AG04450 (cell line): ENCODE results near the gene SLC35G3. TPM values are rescaled to one million over a fixed set of nuclear protein-coding genes. Genes with fewer than 3 reads are reported as not detected.
"Not testable (repeated sequence)": the region's sequence is repeated elsewhere in the genome, so short reads cannot be mapped to it uniquely, and the experiment has no call there.

Experiments used
- CTCF ChIA-PET: fragments of 300-600, 350-600 bp; formaldehyde crosslinking; extraction: SDS; loops from one replicate; lab custom pipeline; 2022; ENCODE audit warnings: antibody characterized with exemption, inconsistent platforms; lab: Charles Lee
- POLR2A ChIA-PET: fragments of 350-600 bp; formaldehyde crosslinking; extraction: SDS; loops from one replicate; lab custom pipeline; 2021; ENCODE audit warnings: antibody characterized with exemption, inconsistent platforms; lab: Yijun Ruan, JAX
- DNase-seq: peaks from one replicate; pipeline ENCODE4 v3.0.0-alpha.2; 2011; ENCODE audit warnings: low read depth, low spot score
- H3K27ac ChIP-seq: one replicate; pipeline ENCODE4 v1.5.1; 2012; ENCODE audit warnings: low read depth, low read length, control low read depth
- H3K27me3 ChIP-seq: one replicate; pipeline ENCODE4 v1.6.0; 2012; ENCODE audit warnings: low read length; ENCODE audit not compliant: control insufficient read depth, insufficient read depth
- H3K4me3 ChIP-seq: 2 replicates; pipeline ENCODE4 v1.5.1; 2011; ENCODE audit warnings: mild to moderate bottlenecking, low read depth, low read length, control low read depth
- H3K9me3 ChIP-seq: 2 replicates; pipeline ENCODE4 v1.5.1; 2012; ENCODE audit warnings: low read length; ENCODE audit not compliant: control insufficient read depth, insufficient read depth
- polyA plus RNA-seq: library from polyadenylated mRNA; depleted of rRNA; stranded (reverse); fragments of >200 nt; gene quantifications from 2 replicates; pipeline ENCODE4 v1.2.3, GENCODE V29; 2011
- TF ChIP-seq, protein P1 (sequence below): IDR thresholded peaks from 2 replicates; pipeline ENCODE4 v1.5.1; 2011; ENCODE audit warnings: low read depth, low read length, control low read depth, inconsistent platforms

The SLC35G3 gene
- polyA plus RNA-seq, 1 experiment = not detected

DNA sequence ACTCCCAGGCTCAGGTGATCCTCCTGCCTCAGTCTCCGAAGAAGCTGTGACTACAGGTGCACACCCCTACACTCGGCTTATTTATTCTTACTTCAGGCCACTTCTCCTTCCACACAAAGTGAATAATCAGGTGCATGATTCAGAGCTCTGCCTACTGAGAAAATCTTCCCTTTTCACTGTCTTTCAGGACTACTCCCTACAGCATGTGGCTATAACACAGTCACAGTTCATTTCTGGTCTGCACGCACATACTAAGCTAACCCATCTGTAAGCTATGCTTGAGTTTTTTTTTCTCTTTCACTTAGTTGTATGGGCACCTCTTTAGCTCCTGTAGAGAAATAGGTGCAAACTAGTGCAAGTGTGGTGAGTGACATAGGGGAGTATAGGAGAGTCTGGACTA is 41.1 kb upstream of the SLC35G3 start:
- no peak for DNase-seq
- H3K9me3 ChIP-seq = no peaks in the 10 kb centered on the region
- ChIA-PET CTCF (no interaction called here), POLR2A (no interaction called here)
- TF ChIP-seq, protein P1, sequence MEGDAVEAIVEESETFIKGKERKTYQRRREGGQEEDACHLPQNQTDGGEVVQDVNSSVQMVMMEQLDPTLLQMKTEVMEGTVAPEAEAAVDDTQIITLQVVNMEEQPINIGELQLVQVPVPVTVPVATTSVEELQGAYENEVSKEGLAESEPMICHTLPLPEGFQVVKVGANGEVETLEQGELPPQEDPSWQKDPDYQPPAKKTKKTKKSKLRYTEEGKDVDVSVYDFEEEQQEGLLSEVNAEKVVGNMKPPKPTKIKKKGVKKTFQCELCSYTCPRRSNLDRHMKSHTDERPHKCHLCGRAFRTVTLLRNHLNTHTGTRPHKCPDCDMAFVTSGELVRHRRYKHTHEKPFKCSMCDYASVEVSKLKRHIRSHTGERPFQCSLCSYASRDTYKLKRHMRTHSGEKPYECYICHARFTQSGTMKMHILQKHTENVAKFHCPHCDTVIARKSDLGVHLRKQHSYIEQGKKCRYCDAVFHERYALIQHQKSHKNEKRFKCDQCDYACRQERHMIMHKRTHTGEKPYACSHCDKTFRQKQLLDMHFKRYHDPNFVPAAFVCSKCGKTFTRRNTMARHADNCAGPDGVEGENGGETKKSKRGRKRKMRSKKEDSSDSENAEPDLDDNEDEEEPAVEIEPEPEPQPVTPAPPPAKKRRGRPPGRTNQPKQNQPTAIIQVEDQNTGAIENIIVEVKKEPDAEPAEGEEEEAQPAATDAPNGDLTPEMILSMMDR = no peak
- no peak overlapping the region for H3K27ac ChIP-seq
- peaks cover 5% of the 10 kb centered on the region for H3K27me3 ChIP-seq
- no peak overlapping the region for H3K4me3 ChIP-seq

DNA sequence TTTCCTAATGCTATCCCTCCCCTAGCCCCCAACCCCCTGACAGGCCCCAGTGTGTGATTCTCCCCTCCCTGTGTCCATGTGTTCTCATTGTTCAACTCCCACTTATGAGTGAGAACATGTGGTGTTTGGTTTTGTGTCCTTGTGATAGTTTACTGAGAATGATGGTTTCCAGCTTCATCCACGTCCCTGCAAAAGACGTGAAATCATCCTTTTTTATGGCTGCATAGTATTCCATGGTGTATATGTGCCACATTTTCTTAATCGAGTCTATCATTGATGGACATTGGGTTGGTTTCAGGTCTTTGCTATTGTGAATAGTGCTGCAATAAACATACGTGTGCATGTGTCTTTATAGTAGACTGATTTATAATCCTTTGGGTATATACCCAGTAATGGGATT is 40.1 kb upstream of the SLC35G3 start:
- CTCF ChIA-PET, DNase-seq, POLR2A ChIA-PET, H3K4me3 ChIP-seq, H3K27me3 ChIP-seq, H3K9me3 ChIP-seq, H3K27ac ChIP-seq: not testable (repeated sequence)

DNA sequence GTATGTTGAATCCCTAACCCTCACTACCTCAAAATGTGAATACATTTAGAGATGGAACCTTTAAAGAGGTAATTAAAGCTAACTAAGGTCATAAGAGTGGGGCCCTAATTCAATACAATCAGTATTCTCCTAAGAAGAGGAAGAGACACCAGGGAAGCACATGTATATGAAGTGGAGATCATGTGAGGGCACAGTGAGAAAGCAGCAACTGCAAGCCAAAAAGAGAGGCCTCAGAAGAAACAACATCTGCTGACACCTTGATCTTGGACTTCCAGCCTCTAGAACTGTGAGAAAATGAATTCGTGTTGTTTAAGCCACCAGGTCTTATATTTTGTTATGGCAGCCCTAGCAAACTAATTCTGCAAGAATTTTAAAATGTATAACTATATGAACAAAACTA is 35.4 kb upstream of the SLC35G3 start:
- Histone ChIP-seq H3K9me3 (no peaks in the 10 kb centered on the region), H3K27ac (no peak overlapping the region), H3K27me3 (peaks cover 5% of the 10 kb centered on the region), H3K4me3 (no peak overlapping the region)
- ChIA-PET POLR2A (no interaction called here), CTCF (no interaction called here)
- TF ChIP-seq, protein P1 = no peak
- DNase-seq = no peak

DNA sequence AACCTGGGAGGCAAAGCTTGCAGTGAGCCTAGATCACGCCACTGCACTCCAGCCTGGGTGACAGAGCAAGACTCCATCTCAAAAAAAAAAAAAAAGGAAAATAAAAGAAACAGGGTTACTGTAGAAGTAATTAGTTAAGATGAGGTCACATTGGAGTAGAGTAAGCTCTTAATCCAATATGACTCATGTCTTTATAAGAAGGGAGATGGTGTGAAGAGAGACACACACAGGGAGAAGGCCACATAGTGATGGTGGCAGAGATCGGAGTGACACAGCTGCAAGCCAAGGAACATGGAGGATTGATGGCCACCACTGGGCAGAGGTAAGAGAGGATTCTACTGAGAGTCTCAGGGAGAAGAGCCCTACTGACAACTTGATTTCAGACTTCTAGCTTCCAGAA is 33.4 kb upstream of the SLC35G3 start:
- DNase-seq = no peak
- POLR2A ChIA-PET = no interaction called here
- TF ChIP-seq, protein P1 = no peak
- Histone ChIP-seq H3K9me3 (no peaks in the 10 kb centered on the region), H3K4me3 (no peak overlapping the region), H3K27ac (no peak overlapping the region), H3K27me3 (peaks cover 5% of the 10 kb centered on the region)
- CTCF ChIA-PET = no interaction called here

DNA sequence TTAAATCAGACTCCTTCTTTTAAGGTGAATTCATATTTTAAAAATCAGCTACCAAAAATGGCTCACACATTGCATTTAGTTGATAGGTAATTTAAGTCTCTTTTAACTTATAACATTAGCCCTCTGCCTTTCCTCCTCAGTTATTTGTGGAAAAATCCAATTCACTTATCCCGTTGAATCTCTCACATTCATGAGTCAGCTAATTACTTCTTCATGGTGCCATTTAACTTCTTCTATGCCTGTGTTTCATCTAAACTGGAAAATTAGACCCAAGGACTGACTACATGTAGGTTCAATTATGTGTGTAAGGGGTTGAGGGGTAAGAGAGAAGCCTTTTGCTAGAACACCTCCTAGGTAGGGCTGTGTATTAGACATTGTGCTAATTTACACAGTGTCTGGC is 30.2 kb upstream of the SLC35G3 start:
- CTCF ChIA-PET = no interaction called here
- TF ChIP-seq, protein P1 = no peak
- Histone ChIP-seq H3K4me3 (no peak overlapping the region), H3K9me3 (no peaks in the 10 kb centered on the region), H3K27ac (no peak overlapping the region), H3K27me3 (peaks cover 3% of the 10 kb centered on the region)
- POLR2A ChIA-PET = no interaction called here
- DNase-seq = no peak

DNA sequence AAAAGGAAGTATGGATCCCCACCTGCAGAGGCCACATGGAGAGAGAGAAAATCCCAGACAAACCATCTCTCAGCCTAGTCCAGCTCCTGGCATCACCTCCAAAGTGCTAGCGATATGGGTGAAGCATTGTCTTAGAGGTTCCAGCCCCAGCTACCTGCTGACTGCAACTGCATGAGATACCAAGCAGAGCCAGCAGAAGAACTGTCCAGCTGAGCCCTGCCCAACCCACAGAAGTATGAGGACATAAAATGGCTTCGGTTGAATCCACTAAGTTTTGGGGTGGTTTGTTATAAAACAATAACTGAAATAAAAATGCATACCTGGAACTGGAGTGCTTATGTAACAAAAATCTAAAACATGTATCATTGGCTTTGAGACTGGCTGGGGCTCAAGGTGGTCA is 28.3 kb upstream of the SLC35G3 start:
- H3K9me3 ChIP-seq = no peaks in the 10 kb centered on the region
- DNase-seq = no peak
- ChIA-PET POLR2A (no interaction called here), CTCF (no interaction called here)
- no peak overlapping the region for H3K27ac ChIP-seq
- TF ChIP-seq, protein P1 = no peak
- no peak overlapping the region for H3K4me3 ChIP-seq
- H3K27me3 ChIP-seq = peaks cover 3% of the 10 kb centered on the region
